ENCODE results near the gene IPO8.

Gene IPO8

GRCh38 chr12:30700216-30700900 is 4.7 kb upstream of the IPO8 start:
- no peak overlapping the region for H3K4me3 ChIP-seq (ENCODE audit: control insufficient read depth, low read depth, low read length)
- peak; percentile 52 for DNase-seq (ENCODE audit: low read depth)
- TF ChIP-seq CTCF (conservative IDR thresholded peaks at IDR 0.05; ENCODE audit: control insufficient read depth, insufficient read depth, low read depth, low read length), result no peak

GRCh38 chr12:30698346-30698745 is 2.7 kb upstream of the IPO8 start:
- no peak for DNase-seq (ENCODE audit: low read depth)
- H3K4me3 ChIP-seq (ENCODE audit: control insufficient read depth, low read depth, low read length), result no peak overlapping the region
- no peak for TF ChIP-seq CTCF (conservative IDR thresholded peaks at IDR 0.05; ENCODE audit: control insufficient read depth, insufficient read depth, low read depth, low read length)

- DNase-seq (ENCODE audit: low read depth), result no peak
- no peak overlapping the region for H3K4me3 ChIP-seq (ENCODE audit: control insufficient read depth, low read depth, low read length)
- no peak for TF ChIP-seq CTCF (conservative IDR thresholded peaks at IDR 0.05; ENCODE audit: control insufficient read depth, insufficient read depth, low read depth, low read length)
These were observed 1.3 kb upstream of the IPO8 start for GRCh38 chr12:30696943-30697342.

- DNase-seq (ENCODE audit: low read depth), result no peak
- no peak for TF ChIP-seq CTCF (conservative IDR thresholded peaks at IDR 0.05; ENCODE audit: control insufficient read depth, insufficient read depth, low read depth, low read length)
- no peak overlapping the region for H3K4me3 ChIP-seq (ENCODE audit: control insufficient read depth, low read depth, low read length)
These were observed 817 bp upstream of the IPO8 start for GRCh38 chr12:30696486-30696885.

GRCh38 chr12:30696103-30696408 is 387 bp upstream of the IPO8 start:
- TF ChIP-seq CTCF (conservative IDR thresholded peaks at IDR 0.05; ENCODE audit: control insufficient read depth, insufficient read depth, low read depth, low read length), result no peak
- no peak for DNase-seq (ENCODE audit: low read depth)
- H3K4me3 ChIP-seq (ENCODE audit: control insufficient read depth, low read depth, low read length), result peak overlapping the region; percentile 96

- peak overlapping the region; percentile 96 for H3K4me3 ChIP-seq (ENCODE audit: control insufficient read depth, low read depth, low read length)
- peak; percentile 36 for DNase-seq (ENCODE audit: low read depth)
- no peak for TF ChIP-seq CTCF (conservative IDR thresholded peaks at IDR 0.05; ENCODE audit: control insufficient read depth, insufficient read depth, low read depth, low read length)
These were observed 1.1 kb downstream of the IPO8 start for GRCh38 chr12:30694412-30695198.
